Measurements from ENCODE around the gene PRKRIP1.
"Not testable (repeated sequence)": the region's sequence is repeated elsewhere in the genome, so short reads cannot be mapped to it uniquely, and the experiment has no call there.

Gene PRKRIP1

DNA sequence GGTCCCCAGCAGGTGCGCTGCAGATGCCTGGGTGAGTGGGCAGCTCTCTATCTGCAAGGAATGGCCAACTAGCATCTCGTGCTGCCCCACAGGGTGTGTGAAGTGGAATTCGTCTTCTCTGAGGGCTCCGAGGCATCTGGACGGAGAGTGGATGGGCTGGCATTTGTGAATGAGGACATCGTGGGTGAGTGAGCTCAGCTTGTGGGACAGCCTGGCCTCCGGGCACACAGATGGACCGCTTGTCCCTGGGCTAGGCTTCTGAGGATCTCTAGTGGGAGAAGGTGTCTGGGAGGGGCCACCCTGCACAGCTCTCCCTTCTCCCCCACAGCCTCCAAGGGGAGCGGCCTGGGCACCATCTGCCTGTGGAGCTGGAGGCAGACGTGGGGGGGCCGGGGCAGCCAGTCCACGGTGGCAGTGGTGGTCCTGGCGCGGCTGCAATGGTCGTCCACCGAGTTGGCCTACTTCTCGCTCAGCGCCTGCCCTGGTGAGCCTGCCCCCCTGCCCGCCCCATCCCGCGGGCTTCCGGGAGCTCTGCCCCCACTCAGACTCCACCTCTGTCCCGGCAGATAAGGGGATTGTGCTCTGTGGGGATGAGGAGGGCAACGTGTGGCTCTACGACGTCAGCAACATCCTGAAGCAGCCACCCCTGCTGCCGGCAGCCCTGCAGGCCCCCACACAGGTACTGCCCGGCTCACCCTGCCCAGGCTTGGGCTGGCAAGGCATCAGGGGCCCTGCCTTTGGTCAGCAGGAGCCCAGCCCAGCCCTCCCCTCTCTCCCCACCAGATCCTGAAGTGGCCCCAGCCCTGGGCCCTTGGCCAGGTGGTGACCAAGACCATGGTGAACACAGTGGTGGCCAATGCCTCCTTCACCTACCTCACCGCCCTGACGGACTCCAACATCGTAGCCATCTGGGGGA, 76.2 kb downstream of the PRKRIP1 start:
- H3K23ac ChIP-seq (ENCODE audit: low read depth, low read length, poor library complexity), result peak overlapping the region; percentile 80
- H3K9me3 ChIP-seq (replicated peaks in 1 of 2; ENCODE audit: control insufficient read depth in 2 of 2, insufficient read depth in 1 of 2, low read depth in 1 of 2, low read length in 2 of 2), result no peaks in the 10 kb centered on the region
- H3K14ac ChIP-seq (ENCODE audit: low read length), result no peak overlapping the region
- peaks cover 9% of the 10 kb centered on the region for H3K79me1 ChIP-seq (ENCODE audit: low read depth, low read length)
- H2BK15ac ChIP-seq (ENCODE audit: low read length), result no peak overlapping the region
- H3K4me2 ChIP-seq (ENCODE audit: insufficient read depth, low read length, poor library complexity, severe bottlenecking), result no peak overlapping the region
- no peaks in the 10 kb centered on the region for H3K4me1 ChIP-seq (ENCODE audit: control insufficient read depth in 2 of 2, insufficient read depth in 1 of 2, low read depth in 1 of 2, low read length in 2 of 2)
- peak overlapping the region; percentile 65 for H4K8ac ChIP-seq (ENCODE audit: low read depth, low read length)
- no peak overlapping the region for H2BK12ac ChIP-seq (ENCODE audit: low read length)
- no peak overlapping the region for H4K91ac ChIP-seq (ENCODE audit: low read depth, low read length, poor library complexity)
- no peak overlapping the region for H2AK5ac ChIP-seq (ENCODE audit: low read depth, low read length)
- no peak overlapping the region for H2BK120ac ChIP-seq (ENCODE audit: low read depth, low read length)
- peaks cover 20 to 55% of the 10 kb centered on the region in 2 donors for H3K36me3 ChIP-seq (replicated peaks in 1 of 2; ENCODE audit: control insufficient read depth in 2 of 2, insufficient read depth in 2 of 2, low read length in 2 of 2)
- no peak overlapping the region for H3K27ac ChIP-seq (replicated peaks; ENCODE audit: low read length)
- DNase-seq (ENCODE audit: low spot score), result no peak
- H2AFZ ChIP-seq (ENCODE audit: low read length), result no peak overlapping the region
- no peak overlapping the region for H3K9ac ChIP-seq (ENCODE audit: low read depth, low read length, poor library complexity)
- no peak overlapping the region for H3K18ac ChIP-seq (ENCODE audit: low read length)
- H2BK5ac ChIP-seq (ENCODE audit: low read length), result no peak overlapping the region
- no CpG with 5 or more reads among the region's 31 CpGs for WGBS, 2 donors (ENCODE audit: extremely low coverage in 2 of 2, insufficient read length in 2 of 2, insufficient replicate concordance in 1 of 2)
- H3K4ac ChIP-seq (ENCODE audit: low read length), result no peak overlapping the region
- peak overlapping the region; percentile 2 to 32 for H3K4me3 ChIP-seq (ENCODE audit: low read length in 2 of 2)
- H3K27me3 ChIP-seq (ENCODE audit: control insufficient read depth in 3 of 3, insufficient read depth in 3 of 3, low read depth in 1 of 3, low read length in 3 of 3), result no peaks in the 10 kb centered on the region

DNA sequence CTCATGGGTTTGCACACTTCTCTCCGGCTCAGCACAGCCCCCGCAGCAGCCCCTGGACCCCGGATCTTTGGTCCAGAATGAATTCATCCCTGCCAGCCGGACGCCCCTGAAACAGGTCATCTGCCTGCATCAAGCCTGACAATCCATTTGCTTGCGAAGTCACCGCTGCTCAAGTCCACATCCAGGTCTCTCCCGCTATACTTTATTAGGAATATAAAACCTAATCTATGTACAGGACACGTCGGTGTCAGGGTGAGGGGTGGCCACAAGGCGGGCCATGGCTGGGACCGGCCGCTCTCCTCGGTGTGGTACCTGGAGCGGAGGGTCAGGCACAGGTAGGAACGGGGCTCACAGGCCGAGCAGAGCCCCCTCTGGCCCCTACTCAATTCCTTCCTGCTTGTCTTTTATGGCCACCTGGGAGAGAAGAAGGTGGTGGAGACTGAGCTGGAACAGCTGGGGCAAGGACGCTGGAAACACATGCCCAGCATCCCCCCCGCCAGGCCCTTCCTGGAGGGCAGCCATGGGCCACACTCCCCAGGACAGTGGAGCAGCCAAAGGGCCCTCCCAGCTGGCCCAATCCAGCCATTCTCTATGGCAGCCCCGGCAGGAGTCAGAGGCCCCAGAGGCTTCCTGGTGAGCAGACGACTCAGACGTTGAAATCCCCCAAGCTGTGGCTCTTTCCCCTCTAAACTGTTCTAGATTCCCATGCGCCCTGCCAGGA, 77.3 kb downstream of the PRKRIP1 start:
- H3K4me2 ChIP-seq (ENCODE audit: insufficient read depth, low read length, poor library complexity, severe bottlenecking), result no peak overlapping the region
- no peak overlapping the region for H4K91ac ChIP-seq (ENCODE audit: low read depth, low read length, poor library complexity)
- H3K27ac ChIP-seq (replicated peaks; ENCODE audit: low read length), result no peak overlapping the region
- no peak overlapping the region for H3K23ac ChIP-seq (ENCODE audit: low read depth, low read length, poor library complexity)
- DNase-seq (ENCODE audit: low spot score), result no peak
- no peak overlapping the region for H2AK5ac ChIP-seq (ENCODE audit: low read depth, low read length)
- no peak overlapping the region for H4K8ac ChIP-seq (ENCODE audit: low read depth, low read length)
- WGBS, 2 donors (ENCODE audit: extremely low coverage in 2 of 2, insufficient read length in 2 of 2, insufficient replicate concordance in 1 of 2), result no CpG with 5 or more reads among the region's 23 CpGs
- H3K9me3 ChIP-seq (replicated peaks in 1 of 2; ENCODE audit: control insufficient read depth in 2 of 2, insufficient read depth in 1 of 2, low read depth in 1 of 2, low read length in 2 of 2), result no peaks in the 10 kb centered on the region
- H2BK15ac ChIP-seq (ENCODE audit: low read length), result no peak overlapping the region
- no peak overlapping the region for H3K18ac ChIP-seq (ENCODE audit: low read length)
- no peak overlapping the region for H3K9ac ChIP-seq (ENCODE audit: low read depth, low read length, poor library complexity)
- H2AFZ ChIP-seq (ENCODE audit: low read length), result no peak overlapping the region
- no peak overlapping the region for H3K14ac ChIP-seq (ENCODE audit: low read length)
- no peak overlapping the region for H2BK12ac ChIP-seq (ENCODE audit: low read length)
- H3K4ac ChIP-seq (ENCODE audit: low read length), result no peak overlapping the region
- H2BK5ac ChIP-seq (ENCODE audit: low read length), result no peak overlapping the region
- H3K4me3 ChIP-seq (ENCODE audit: low read length in 2 of 2), result no peak overlapping the region
- H3K4me1 ChIP-seq (ENCODE audit: control insufficient read depth in 2 of 2, insufficient read depth in 1 of 2, low read depth in 1 of 2, low read length in 2 of 2), result no peaks in the 10 kb centered on the region
- H3K36me3 ChIP-seq (replicated peaks in 1 of 2; ENCODE audit: control insufficient read depth in 2 of 2, insufficient read depth in 2 of 2, low read length in 2 of 2), result peaks cover 19 to 44% of the 10 kb centered on the region in 2 donors
- peaks cover 4% of the 10 kb centered on the region for H3K79me1 ChIP-seq (ENCODE audit: low read depth, low read length)
- no peak overlapping the region for H2BK120ac ChIP-seq (ENCODE audit: low read depth, low read length)
- no peaks in the 10 kb centered on the region for H3K27me3 ChIP-seq (ENCODE audit: control insufficient read depth in 3 of 3, insufficient read depth in 3 of 3, low read depth in 1 of 3, low read length in 3 of 3)

DNA sequence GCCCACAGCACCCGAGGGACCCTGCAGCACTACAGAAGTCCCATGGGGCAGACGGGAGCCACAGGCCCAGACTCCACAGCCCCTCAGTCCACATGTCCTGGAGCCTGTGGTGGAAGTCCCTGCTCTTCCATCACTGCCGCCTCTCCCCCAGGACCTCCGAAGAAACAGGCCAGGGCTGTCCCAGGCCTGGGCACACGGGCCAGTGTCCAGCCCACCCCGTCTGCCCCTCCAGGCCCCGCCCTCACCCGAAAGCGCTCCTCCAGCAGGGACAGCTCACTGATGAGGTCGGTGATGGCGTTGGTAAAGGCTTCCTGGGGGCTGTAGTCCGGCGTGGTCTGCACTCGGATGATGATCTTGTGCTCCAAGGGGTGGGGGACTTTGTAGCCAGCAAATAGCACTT, 78.0 kb downstream of the PRKRIP1 start:
- not testable (repeated sequence) for H3K9me3 ChIP-seq (replicated peaks in 1 of 2; ENCODE audit: control insufficient read depth in 2 of 2, insufficient read depth in 1 of 2, low read depth in 1 of 2, low read length in 2 of 2); H3K23ac ChIP-seq (ENCODE audit: low read depth, low read length, poor library complexity); H3K4me1 ChIP-seq (ENCODE audit: control insufficient read depth in 2 of 2, insufficient read depth in 1 of 2, low read depth in 1 of 2, low read length in 2 of 2); H3K79me1 ChIP-seq (ENCODE audit: low read depth, low read length); H4K8ac ChIP-seq (ENCODE audit: low read depth, low read length); H2BK12ac ChIP-seq (ENCODE audit: low read length); H3K9ac ChIP-seq (ENCODE audit: low read depth, low read length, poor library complexity); H3K4me2 ChIP-seq (ENCODE audit: insufficient read depth, low read length, poor library complexity, severe bottlenecking); H4K91ac ChIP-seq (ENCODE audit: low read depth, low read length, poor library complexity); H3K4me3 ChIP-seq (ENCODE audit: low read length in 2 of 2); H2BK120ac ChIP-seq (ENCODE audit: low read depth, low read length); H2AFZ ChIP-seq (ENCODE audit: low read length); DNase-seq (ENCODE audit: low spot score); H2AK5ac ChIP-seq (ENCODE audit: low read depth, low read length); H2BK15ac ChIP-seq (ENCODE audit: low read length); H3K18ac ChIP-seq (ENCODE audit: low read length); H2BK5ac ChIP-seq (ENCODE audit: low read length); H3K27me3 ChIP-seq (ENCODE audit: control insufficient read depth in 3 of 3, insufficient read depth in 3 of 3, low read depth in 1 of 3, low read length in 3 of 3); H3K14ac ChIP-seq (ENCODE audit: low read length); H3K4ac ChIP-seq (ENCODE audit: low read length); H3K27ac ChIP-seq (replicated peaks; ENCODE audit: low read length)
- H3K36me3 ChIP-seq (replicated peaks in 1 of 2; ENCODE audit: control insufficient read depth in 2 of 2, insufficient read depth in 2 of 2, low read length in 2 of 2), result peaks cover 16 to 39% of the 10 kb centered on the region in 2 donors
- WGBS, 2 donors (ENCODE audit: extremely low coverage in 2 of 2, insufficient read length in 2 of 2, insufficient replicate concordance in 1 of 2), result no CpG with 5 or more reads among the region's 14 CpGs
